Right ventricle myocardium superior (tissue), 1 donor: ENCODE measurements around the gene CDK6. TPM values are rescaled to one million over a fixed set of nuclear protein-coding genes. Genes with fewer than 3 reads are reported as not detected.
A peak's percentile ranks its signal among the peaks of the same experiment; 100 is the strongest.

Experiments
- ATAC-seq: fragments of 200-7000 bp; cut with Tn5 transposase; one replicate; pipeline ENCODE4 v1.9.1; 2020; ENCODE audit warnings: mild to moderate bottlenecking; ENCODE audit not compliant: poor library complexity
- DNase-seq: peaks from one replicate; pipeline ENCODE4 v3.0.0-alpha.2; 2020
- intact Hi-C: fragments of 100-400 bp; cut with DNase I; formaldehyde crosslinking; loops from one replicate; pipeline ENCODE4 v1.11.2; 2022
- total RNA-seq: library from RNA; stranded (reverse); fragmentation: NEBNext Ultra II Directional; extraction: Animal tissue kit (Norgen Biotek cat#: 25700); gene quantifications from one replicate; pipeline ENCODE4 v1.2.1, GENCODE V29; 2021
- donor health status: DM: no; HTN: yes; CAD: no; lungs with severe emphysema.

Gene CDK6
- total RNA-seq, 1 donor from 2014 or later: 22.3 TPM

- DNase-seq (no peak), ATAC-seq (no peak)
- intact Hi-C loops: no loop called here
These were observed 203.6 kb downstream of the CDK6 start for GRCh38 chr7:92632791-92633190.

- intact Hi-C loops: no loop called here
- DNase-seq (no peak), ATAC-seq (no peak)
These were observed 204.4 kb downstream of the CDK6 start for GRCh38 chr7:92631850-92632487.

- ATAC-seq: no peak
- intact Hi-C loops: no loop called here
- DNase-seq: no peak
These were observed 205.1 kb downstream of the CDK6 start for GRCh38 chr7:92631067-92631849.

GRCh38 chr7:92629779-92630178 lies 206.6 kb downstream of the CDK6 start:
- intact Hi-C loops: no loop called here
- ATAC-seq (no peak), DNase-seq (no peak)

DNA sequence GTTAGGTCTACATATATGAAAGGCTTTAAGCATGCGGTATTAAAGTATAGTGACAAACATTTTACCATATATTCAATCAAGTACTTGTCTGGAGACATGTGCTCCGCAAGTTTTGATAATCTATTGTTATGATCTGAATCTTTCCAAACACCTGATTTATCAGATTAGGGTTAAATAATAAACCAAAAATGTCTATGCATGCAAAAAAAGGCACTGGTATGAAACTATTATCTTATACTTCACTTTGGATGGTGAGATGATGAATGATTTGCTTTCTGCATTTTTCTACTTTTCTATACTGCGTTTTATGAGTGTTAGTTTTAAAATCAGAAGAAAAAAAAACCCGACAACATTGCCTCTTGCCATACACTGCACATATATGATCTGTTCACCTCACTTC lies 208.4 kb downstream of the CDK6 start:
- intact Hi-C loops: no loop called here
- DNase-seq: no peak
- ATAC-seq: no peak

DNA sequence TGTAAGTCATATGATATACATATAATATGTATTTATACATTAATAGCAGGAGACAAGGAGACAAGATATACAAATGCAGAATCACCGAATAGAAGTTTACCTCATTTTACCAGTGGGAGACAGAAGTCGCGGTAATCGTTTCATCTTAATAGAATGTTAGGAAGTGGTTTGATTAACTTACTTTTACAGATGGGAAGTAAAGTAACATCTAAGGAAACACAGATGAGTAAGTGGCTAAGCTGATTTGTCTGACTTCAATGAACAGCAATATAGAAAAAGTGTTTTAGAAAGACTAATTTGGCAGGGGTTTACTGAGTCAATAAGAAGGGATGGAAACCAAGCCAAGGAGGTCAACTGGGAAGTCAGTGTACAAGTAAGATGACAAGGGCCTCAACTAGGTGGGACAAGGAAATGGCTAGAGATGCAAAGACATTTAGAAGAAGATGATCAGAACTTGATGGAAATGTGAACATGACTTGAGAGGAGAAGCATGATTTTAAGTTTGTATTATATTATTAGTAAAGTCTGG lies 210.0 kb downstream of the CDK6 start:
- intact Hi-C loops: no loop called here
- ATAC-seq (no peak), DNase-seq (no peak)

GRCh38 chr7:92625617-92626016 lies 210.8 kb downstream of the CDK6 start:
- DNase-seq: no peak
- ATAC-seq: no peak
- intact Hi-C loops: no loop called here

DNA sequence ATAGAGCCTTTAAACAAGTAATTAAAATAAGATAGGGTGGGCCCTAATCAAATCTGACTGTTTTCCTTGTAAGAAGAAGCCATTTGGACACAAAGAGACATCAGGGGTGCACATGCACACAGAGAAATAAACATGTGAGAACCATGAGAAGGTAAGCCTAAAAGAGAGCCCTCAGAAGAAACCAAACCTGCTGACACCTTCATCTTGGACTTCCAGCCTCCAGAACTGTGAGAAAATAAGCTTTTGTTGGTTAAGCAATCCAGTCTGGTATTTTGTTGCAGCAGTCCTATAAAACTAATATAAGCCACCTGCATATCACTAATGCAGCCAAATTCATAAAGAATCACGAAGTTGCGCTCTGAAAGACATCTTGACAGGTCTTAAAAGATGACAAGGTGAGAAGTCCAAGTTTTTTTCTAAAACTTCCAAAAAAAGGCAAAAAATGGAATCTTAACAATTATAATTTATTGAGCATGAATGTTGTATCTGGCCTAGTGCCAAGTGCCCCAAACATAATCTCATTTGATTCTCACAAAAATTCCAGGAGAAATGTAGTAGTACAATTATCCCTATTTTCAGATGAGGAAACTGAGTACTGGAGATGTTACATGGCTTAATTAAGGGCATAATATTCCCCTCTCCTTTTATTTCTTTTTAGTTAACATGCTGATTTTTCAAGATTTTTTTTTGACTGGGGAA lies 211.9 kb downstream of the CDK6 start:
- ATAC-seq: no peak
- intact Hi-C loops: loop anchor here (5.0 kb wide), 1 partner anchor 208 kb away; no protein-coding TSS in a partner anchor

GRCh38 chr7:92623544-92623943 lies 212.8 kb downstream of the CDK6 start:
- ATAC-seq (no peak), DNase-seq (no peak)
- intact Hi-C loops: loop anchor here (5.0 kb wide), 1 partner anchor 209 kb away; no protein-coding TSS in a partner anchor

More for the DNA sequence above, 211.9 kb downstream of the CDK6 start:
- no peak for DNase-seq

GRCh38 chr7:92622685-92623084 lies 213.7 kb downstream of the CDK6 start:
- peak; percentile 47 for ATAC-seq

GRCh38 chr7:92622030-92622429 lies 214.3 kb downstream of the CDK6 start:
- ATAC-seq (no peak), DNase-seq (no peak)
- intact Hi-C loops: loop anchor here (5.0 kb wide), 1 partner anchor 210 kb away; no protein-coding TSS in a partner anchor

More at GRCh38 chr7:92622685-92623084, 213.7 kb downstream of the CDK6 start:
- intact Hi-C loops: loop anchor here (5.0 kb wide), 1 partner anchor 210 kb away; no protein-coding TSS in a partner anchor
- DNase-seq: no peak

GRCh38 chr7:92621561-92622023 lies 214.8 kb downstream of the CDK6 start:
- peak; percentile 32 for ATAC-seq
- no peak for DNase-seq
- intact Hi-C loops: loop anchor here (5.0 kb wide), 1 partner anchor 211 kb away; no protein-coding TSS in a partner anchor

GRCh38 chr7:92621026-92621540 lies 215.3 kb downstream of the CDK6 start:
- no peak for DNase-seq
- intact Hi-C loops: loop anchor here (5.0 kb wide), 1 partner anchor 211 kb away; no protein-coding TSS in a partner anchor
- peak; percentile 89 for ATAC-seq

- DNase-seq (no peak), ATAC-seq (no peak)
- intact Hi-C loops: loop anchor here (5.0 kb wide), 1 partner anchor 441 kb away; no protein-coding TSS in a partner anchor
These were observed 220.5 kb downstream of the CDK6 start for GRCh38 chr7:92615861-92616260.

- ATAC-seq (peak; percentile 72), DNase-seq (no peak)
- intact Hi-C loops: loop anchor here (5.0 kb wide), 1 partner anchor 443 kb away; no protein-coding TSS in a partner anchor
These were observed 221.7 kb downstream of the CDK6 start for GRCh38 chr7:92614660-92615174.

DNA sequence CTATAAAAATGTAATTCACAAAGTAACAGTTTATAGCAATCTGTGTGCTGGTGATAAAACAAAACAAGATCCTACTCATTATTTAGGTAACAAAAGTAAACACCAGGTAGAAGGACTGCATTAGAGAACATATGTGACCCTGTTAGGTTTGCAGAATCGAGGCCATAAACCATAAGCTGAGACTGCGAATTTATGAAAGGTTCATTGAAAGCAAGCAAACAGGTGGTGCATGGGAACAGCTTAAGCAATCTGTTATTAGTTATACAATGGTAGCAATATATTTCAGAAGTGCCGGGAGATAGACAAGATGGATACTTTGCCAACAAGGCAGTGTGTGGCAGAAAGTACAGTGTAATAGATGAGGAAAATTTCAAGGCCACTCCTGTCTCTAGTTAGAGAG lies 222.7 kb downstream of the CDK6 start:
- ATAC-seq: no peak
- intact Hi-C loops: no loop called here
- DNase-seq: no peak

GRCh38 chr7:92613214-92613613 lies 223.2 kb downstream of the CDK6 start:
- ATAC-seq: no peak
- no peak for DNase-seq
- intact Hi-C loops: no loop called here

GRCh38 chr7:92612501-92612900 lies 223.9 kb downstream of the CDK6 start:
- DNase-seq (no peak), ATAC-seq (no peak)
- intact Hi-C loops: no loop called here
